Activated B cell treated with CpG ODN at 0.5 μM for 24 hours (primary cell): Measurements from ENCODE around the gene OR2H1. TPM values are rescaled to one million over a fixed set of nuclear protein-coding genes. Genes with fewer than 3 reads are reported as not detected.

Source experiments
- ATAC-seq: fragments of 200-7000 bp; cut with Tn5 transposase; one replicate; pipeline ENCODE4 v1.10.0; 2021; ENCODE audit warnings: low read depth, mild to moderate bottlenecking, moderate library complexity
- CTCF ChIA-PET: fragments of 350-600 bp; sonication (Branson Sonifier 250); formaldehyde crosslinking; loops from one replicate; lab custom pipeline; 2021; ENCODE audit warnings: antibody characterized with exemption; lab: Charles Lee
- POLR2A ChIA-PET: fragments of 350-600 bp; sonication (Branson Sonifier 250); formaldehyde crosslinking; loops from one replicate; lab custom pipeline; 2021; ENCODE audit warnings: antibody characterized with exemption; lab: Charles Lee
- DNase-seq: peaks from one replicate; pipeline ENCODE4 v3.0.0; 2022
- H3K27ac Mint-ChIP-seq: one replicate; pipeline ENCODE4 v1.8.0; 2020; ENCODE audit warnings: mixed read lengths
- H3K27me3 Mint-ChIP-seq: one replicate; pipeline ENCODE4 v1.8.0; 2021; ENCODE audit warnings: mixed read lengths
- H3K36me3 Mint-ChIP-seq: one replicate; pipeline ENCODE4 v1.8.0; 2021; ENCODE audit warnings: low read depth, mixed read lengths
- H3K4me1 Mint-ChIP-seq: one replicate; pipeline ENCODE4 v1.8.0; 2021; ENCODE audit warnings: mixed read lengths
- H3K4me3 Mint-ChIP-seq: one replicate; pipeline ENCODE4 v1.8.0; 2020; ENCODE audit warnings: mild to moderate bottlenecking, mixed read lengths
- H3K9me3 Mint-ChIP-seq: one replicate; pipeline ENCODE4 v1.8.0; 2020; ENCODE audit warnings: mixed read lengths
- CTCF ChIP-seq: fragments of 200-600 bp; IDR thresholded peaks from one replicate; pipeline ENCODE4 v1.8.0; 2022; ENCODE audit warnings: antibody characterized with exemption, mild to moderate bottlenecking
- intact Hi-C: fragments of 100-400 bp; cut with micrococcal nuclease; formaldehyde crosslinking; loops from one replicate; pipeline ENCODE4 v1.15.1; 2024
- total RNA-seq: library from RNA; stranded (reverse); gene quantifications from 2 replicates; pipeline ENCODE4 v1.2.3, GENCODE V29; 2022

OR2H1 gene
- total RNA-seq, 1 donor from 2014 or later = not detected

GRCh38 chr6:29479560-29479959 lies 22.6 kb downstream of the OR2H1 start:
- peaks cover 2% of the 10 kb centered on the region for H3K9me3 Mint-ChIP-seq
- CTCF ChIA-PET = no interaction called here

GRCh38 chr6:29483186-29483585 lies 26.2 kb downstream of the OR2H1 start:
- DNase-seq (no peak), ATAC-seq (no peak)
- peaks cover 2% of the 10 kb centered on the region for H3K9me3 Mint-ChIP-seq
- ChIA-PET CTCF (no interaction called here), POLR2A (no interaction called here)
- TF ChIP-seq CTCF = no peak
- H3K4me1 Mint-ChIP-seq = no peaks in the 10 kb centered on the region
- H3K27me3 Mint-ChIP-seq = peaks cover 12% of the 10 kb centered on the region
- no peak overlapping the region for H3K27ac Mint-ChIP-seq
- intact Hi-C loops = no loop called here
- no peaks in the 10 kb centered on the region for H3K36me3 Mint-ChIP-seq
- no peak overlapping the region for H3K4me3 Mint-ChIP-seq

More at GRCh38 chr6:29479560-29479959, 22.6 kb downstream of the OR2H1 start:
- Mint-ChIP-seq H3K36me3 (no peaks in the 10 kb centered on the region), H3K27me3 (peaks cover 3% of the 10 kb centered on the region), H3K27ac (no peak overlapping the region), H3K4me1 (no peaks in the 10 kb centered on the region), H3K4me3 (no peak overlapping the region)
- no peak for TF ChIP-seq CTCF
- intact Hi-C loops = no loop called here
- ATAC-seq (no peak), DNase-seq (no peak)
- POLR2A ChIA-PET = no interaction called here

GRCh38 chr6:29483735-29484134 lies 26.8 kb downstream of the OR2H1 start:
- Mint-ChIP-seq H3K4me1 (no peaks in the 10 kb centered on the region), H3K27me3 (peaks cover 12% of the 10 kb centered on the region), H3K36me3 (no peaks in the 10 kb centered on the region), H3K27ac (no peak overlapping the region), H3K9me3 (peaks cover 2% of the 10 kb centered on the region), H3K4me3 (no peak overlapping the region)
- intact Hi-C loops = no loop called here
- CTCF ChIA-PET = no interaction called here
- no peak for ATAC-seq
- TF ChIP-seq CTCF = no peak
- POLR2A ChIA-PET = no interaction called here
- no peak for DNase-seq

GRCh38 chr6:29486577-29486976 lies 29.6 kb downstream of the OR2H1 start:
- H3K27me3 Mint-ChIP-seq = peaks cover 9% of the 10 kb centered on the region
- intact Hi-C loops = no loop called here
- no peaks in the 10 kb centered on the region for H3K9me3 Mint-ChIP-seq
- ChIA-PET POLR2A (no interaction called here), CTCF (no interaction called here)
- no peak for TF ChIP-seq CTCF
- H3K4me3 Mint-ChIP-seq = no peak overlapping the region
- ATAC-seq (no peak), DNase-seq (no peak)
- no peaks in the 10 kb centered on the region for H3K36me3 Mint-ChIP-seq
- no peaks in the 10 kb centered on the region for H3K4me1 Mint-ChIP-seq
- no peak overlapping the region for H3K27ac Mint-ChIP-seq

- no peak for TF ChIP-seq CTCF
- no peak for ATAC-seq
- H3K4me3 Mint-ChIP-seq = no peak overlapping the region
- H3K27me3 Mint-ChIP-seq = peaks cover 9% of the 10 kb centered on the region
- ChIA-PET CTCF (no interaction called here), POLR2A (no interaction called here)
- no peaks in the 10 kb centered on the region for H3K9me3 Mint-ChIP-seq
- H3K27ac Mint-ChIP-seq = no peak overlapping the region
- DNase-seq = no peak
- intact Hi-C loops = no loop called here
- no peaks in the 10 kb centered on the region for H3K36me3 Mint-ChIP-seq
- no peaks in the 10 kb centered on the region for H3K4me1 Mint-ChIP-seq
Observed at GRCh38 chr6:29487131-29487530, 30.2 kb downstream of the OR2H1 start.
